K562 (cell line): ENCODE measurements around the gene SNAPC2. TPM values are rescaled to one million over a fixed set of nuclear protein-coding genes. Genes with fewer than 3 reads are reported as not detected.

Experiments used
- ATF1 ChIP-seq, 2 experiments: fragments of 450-650 bp in 1 of 2; IDR thresholded peaks; 2 replicates each; pipeline ENCODE4 v1.6.1; 2016; ENCODE audit warnings: missing compliant biosample characterization in 1 of 2, missing genetic modification characterization in 1 of 2
- CREM ChIP-seq: IDR thresholded peaks from 2 replicates; pipeline ENCODE4 v1.6.1; 2014; ENCODE audit warnings: antibody characterized with exemption, low read depth
- FOXK1 ChIP-seq: sonication (generic); formaldehyde crosslinking; IDR thresholded peaks from 2 replicates; pipeline ENCODE4 v1.8.0; 2022; ENCODE audit warnings: missing genetic modification reagents, mild to moderate bottlenecking, borderline replicate concordance
- HDGF ChIP-seq: fragments of 450-650 bp; IDR thresholded peaks from 2 replicates; pipeline ENCODE4 v1.6.1; 2016
- JUND ChIP-seq, 2 experiments: IDR thresholded peaks; 2 replicates in 1 of 2; 3 replicates in 1 of 2; pipeline ENCODE4 v1.6.1; 2011; ENCODE audit warnings: borderline replicate concordance in 2 of 2, low read depth in 2 of 2, low read length in 2 of 2, improper control_type of control experiment in 1 of 2, missing biosample characterization in 1 of 2, missing genetic modification characterization in 1 of 2, missing genetic modification reagents in 1 of 2
- STAT5A ChIP-seq: IDR thresholded peaks from 2 replicates; pipeline ENCODE4 v1.6.1; 2012; ENCODE audit warnings: low read length, inconsistent platforms, borderline replicate concordance
- ZNF384 ChIP-seq: IDR thresholded peaks from 2 replicates; pipeline ENCODE4 v1.6.1; 2012; ENCODE audit warnings: low read depth, low read length, improper control_type of control experiment
- polyA plus RNA-seq, 8 experiments: library from polyadenylated mRNA; depleted of rRNA in 4 of 8; stranded (reverse) in 5 of 8; unstranded in 3 of 8; fragments of >200 nt; fragmentation: Nextera tagmentation in 2 of 8; fragmentation: Illumina TruSeq in 1 of 8; extraction: Ambion mirVana in 2 of 8; extraction: Trizol in 1 of 8; gene quantifications; 2 replicates each; pipeline versions ENCODE4 v1.2.1 to v1.2.3, GENCODE V29; 2011 to 2014; ENCODE audit warnings: inconsistent platforms in 1 of 8, missing spikeins in 1 of 8
- total RNA-seq, 7 experiments: library from RNA; depleted of rRNA in 6 of 7; stranded (reverse); fragments of >200 nt in 6 of 7; fragmentation: Illumina TruSeq in 2 of 7; extraction: Trizol in 2 of 7; gene quantifications; 2 replicates each; pipeline versions ENCODE4 v1.2.1 to v1.2.3, GENCODE V29; 2011 to 2021; ENCODE audit warnings: low replicate concordance in 1 of 7
- TF ChIP-seq, protein P1 (sequence below): fragments of 250-450 bp; sonication (Bioruptor Pico); IDR thresholded peaks from 2 replicates; pipeline ENCODE4 v1.4.0; 2020
- TF ChIP-seq, protein P2 (sequence below): fragments of 450-650 bp; IDR thresholded peaks from one replicate; pipeline ENCODE4 v1.6.1; 2018; ENCODE audit warnings: mild to moderate bottlenecking, moderate library complexity; ENCODE audit not compliant: partially characterized antibody
- TF ChIP-seq, protein P3 (sequence below): fragments of 450-650 bp; IDR thresholded peaks from 2 replicates; pipeline ENCODE4 v1.6.1; 2018; ENCODE audit not compliant: partially characterized antibody
- TF ChIP-seq, protein P4 (sequence below): fragments of 200-800 bp; sonication (Bioruptor generic); IDR thresholded peaks from 2 replicates; pipeline ENCODE4 v1.6.1; 2017; ENCODE audit warnings: missing genetic modification characterization, missing compliant biosample characterization
- TF ChIP-seq, protein P5 (sequence below), 2 experiments: fragments of 450-650 bp; conservative IDR thresholded peaks; 2 replicates each; pipeline ENCODE4 v1.6.1; 2017; ENCODE audit warnings: mild to moderate bottlenecking in 2 of 2, moderate library complexity in 2 of 2

The SNAPC2 gene
- total and polyA plus RNA-seq, 9 of the 15 experiments (the other 6 are each of a cell fraction or from before 2014, with no cell fraction given), result 0.59 to 45.1 (median 15.3) TPM

DNA sequence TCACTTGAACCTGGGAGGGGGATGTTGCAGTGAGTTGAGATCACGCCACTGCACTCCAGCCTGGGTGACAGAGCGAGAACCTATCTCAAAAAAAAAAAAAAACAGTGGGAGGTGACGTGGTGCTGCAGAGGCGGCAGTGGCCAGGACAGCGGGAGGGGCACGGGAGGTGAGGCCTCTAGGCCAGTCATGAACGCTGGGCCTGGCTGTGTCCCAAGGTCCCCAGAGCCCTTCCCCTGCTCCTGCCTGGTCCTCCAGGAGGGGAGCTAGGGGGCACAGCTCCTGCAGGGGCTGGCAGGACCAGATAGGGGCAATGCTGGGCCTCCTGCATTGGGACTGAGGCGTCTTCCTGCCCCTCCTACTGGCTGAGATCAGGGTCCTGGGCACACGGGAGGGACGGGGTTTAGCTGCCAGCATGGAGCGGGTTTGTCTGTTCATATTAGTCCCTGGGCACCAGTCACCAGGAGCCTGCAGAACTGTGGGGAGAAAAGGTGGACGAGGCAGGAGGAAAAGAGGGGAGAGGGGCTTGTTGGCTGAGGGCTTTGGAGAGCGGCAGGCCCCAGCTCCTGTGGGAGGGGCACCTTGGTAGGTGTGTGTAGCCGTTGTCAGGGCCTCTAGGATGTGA is 11.9 kb upstream of the SNAPC2 start (continued):
- TF ChIP-seq, protein P1, sequence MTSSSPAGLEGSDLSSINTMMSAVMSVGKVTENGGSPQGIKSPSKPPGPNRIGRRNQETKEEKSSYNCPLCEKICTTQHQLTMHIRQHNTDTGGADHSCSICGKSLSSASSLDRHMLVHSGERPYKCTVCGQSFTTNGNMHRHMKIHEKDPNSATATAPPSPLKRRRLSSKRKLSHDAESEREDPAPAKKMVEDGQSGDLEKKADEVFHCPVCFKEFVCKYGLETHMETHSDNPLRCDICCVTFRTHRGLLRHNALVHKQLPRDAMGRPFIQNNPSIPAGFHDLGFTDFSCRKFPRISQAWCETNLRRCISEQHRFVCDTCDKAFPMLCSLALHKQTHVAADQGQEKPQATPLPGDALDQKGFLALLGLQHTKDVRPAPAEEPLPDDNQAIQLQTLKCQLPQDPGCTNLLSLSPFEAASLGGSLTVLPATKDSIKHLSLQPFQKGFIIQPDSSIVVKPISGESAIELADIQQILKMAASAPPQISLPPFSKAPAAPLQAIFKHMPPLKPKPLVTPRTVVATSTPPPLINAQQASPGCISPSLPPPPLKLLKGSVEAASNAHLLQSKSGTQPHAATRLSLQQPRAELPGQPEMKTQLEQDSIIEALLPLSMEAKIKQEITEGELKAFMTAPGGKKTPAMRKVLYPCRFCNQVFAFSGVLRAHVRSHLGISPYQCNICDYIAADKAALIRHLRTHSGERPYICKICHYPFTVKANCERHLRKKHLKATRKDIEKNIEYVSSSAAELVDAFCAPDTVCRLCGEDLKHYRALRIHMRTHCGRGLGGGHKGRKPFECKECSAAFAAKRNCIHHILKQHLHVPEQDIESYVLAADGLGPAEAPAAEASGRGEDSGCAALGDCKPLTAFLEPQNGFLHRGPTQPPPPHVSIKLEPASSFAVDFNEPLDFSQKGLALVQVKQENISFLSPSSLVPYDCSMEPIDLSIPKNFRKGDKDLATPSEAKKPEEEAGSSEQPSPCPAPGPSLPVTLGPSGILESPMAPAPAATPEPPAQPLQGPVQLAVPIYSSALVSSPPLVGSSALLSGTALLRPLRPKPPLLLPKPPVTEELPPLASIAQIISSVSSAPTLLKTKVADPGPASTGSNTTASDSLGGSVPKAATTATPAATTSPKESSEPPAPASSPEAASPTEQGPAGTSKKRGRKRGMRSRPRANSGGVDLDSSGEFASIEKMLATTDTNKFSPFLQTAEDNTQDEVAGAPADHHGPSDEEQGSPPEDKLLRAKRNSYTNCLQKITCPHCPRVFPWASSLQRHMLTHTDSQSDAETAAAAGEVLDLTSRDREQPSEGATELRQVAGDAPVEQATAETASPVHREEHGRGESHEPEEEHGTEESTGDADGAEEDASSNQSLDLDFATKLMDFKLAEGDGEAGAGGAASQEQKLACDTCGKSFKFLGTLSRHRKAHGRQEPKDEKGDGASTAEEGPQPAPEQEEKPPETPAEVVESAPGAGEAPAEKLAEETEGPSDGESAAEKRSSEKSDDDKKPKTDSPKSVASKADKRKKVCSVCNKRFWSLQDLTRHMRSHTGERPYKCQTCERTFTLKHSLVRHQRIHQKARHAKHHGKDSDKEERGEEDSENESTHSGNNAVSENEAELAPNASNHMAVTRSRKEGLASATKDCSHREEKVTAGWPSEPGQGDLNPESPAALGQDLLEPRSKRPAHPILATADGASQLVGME (CRISPR knock-in tag), result no peak
- TF ChIP-seq JUND (IDR thresholded peaks at IDR 0.05; ENCODE audit: borderline replicate concordance, low read depth, low read length) (0 out of 2 replicates have a peak, but pooled peaks have one; percentile 33), JUND (tag; IDR thresholded peaks at IDR 0.05; ENCODE audit: borderline replicate concordance, low read depth, low read length) (peak; percentile 41; the same call in 1 of the 3 replicates), CREM (peak; percentile 52), ATF1 (CRISPR knock-in tag; IDR thresholded peaks at IDR 0.05) (no peak), ATF1 (tag; IDR thresholded peaks at IDR 0.05) (peak; percentile 74), FOXK1 (CRISPR knock-in tag) (no peak), STAT5A (no peak), ZNF384 (peak; percentile 97), HDGF (no peak)
- TF ChIP-seq, protein P2, sequence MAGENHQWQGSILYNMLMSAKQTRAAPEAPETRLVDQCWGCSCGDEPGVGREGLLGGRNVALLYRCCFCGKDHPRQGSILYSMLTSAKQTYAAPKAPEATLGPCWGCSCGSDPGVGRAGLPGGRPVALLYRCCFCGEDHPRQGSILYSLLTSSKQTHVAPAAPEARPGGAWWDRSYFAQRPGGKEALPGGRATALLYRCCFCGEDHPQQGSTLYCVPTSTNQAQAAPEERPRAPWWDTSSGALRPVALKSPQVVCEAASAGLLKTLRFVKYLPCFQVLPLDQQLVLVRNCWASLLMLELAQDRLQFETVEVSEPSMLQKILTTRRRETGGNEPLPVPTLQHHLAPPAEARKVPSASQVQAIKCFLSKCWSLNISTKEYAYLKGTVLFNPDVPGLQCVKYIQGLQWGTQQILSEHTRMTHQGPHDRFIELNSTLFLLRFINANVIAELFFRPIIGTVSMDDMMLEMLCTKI, result no peak
- TF ChIP-seq, protein P3, sequence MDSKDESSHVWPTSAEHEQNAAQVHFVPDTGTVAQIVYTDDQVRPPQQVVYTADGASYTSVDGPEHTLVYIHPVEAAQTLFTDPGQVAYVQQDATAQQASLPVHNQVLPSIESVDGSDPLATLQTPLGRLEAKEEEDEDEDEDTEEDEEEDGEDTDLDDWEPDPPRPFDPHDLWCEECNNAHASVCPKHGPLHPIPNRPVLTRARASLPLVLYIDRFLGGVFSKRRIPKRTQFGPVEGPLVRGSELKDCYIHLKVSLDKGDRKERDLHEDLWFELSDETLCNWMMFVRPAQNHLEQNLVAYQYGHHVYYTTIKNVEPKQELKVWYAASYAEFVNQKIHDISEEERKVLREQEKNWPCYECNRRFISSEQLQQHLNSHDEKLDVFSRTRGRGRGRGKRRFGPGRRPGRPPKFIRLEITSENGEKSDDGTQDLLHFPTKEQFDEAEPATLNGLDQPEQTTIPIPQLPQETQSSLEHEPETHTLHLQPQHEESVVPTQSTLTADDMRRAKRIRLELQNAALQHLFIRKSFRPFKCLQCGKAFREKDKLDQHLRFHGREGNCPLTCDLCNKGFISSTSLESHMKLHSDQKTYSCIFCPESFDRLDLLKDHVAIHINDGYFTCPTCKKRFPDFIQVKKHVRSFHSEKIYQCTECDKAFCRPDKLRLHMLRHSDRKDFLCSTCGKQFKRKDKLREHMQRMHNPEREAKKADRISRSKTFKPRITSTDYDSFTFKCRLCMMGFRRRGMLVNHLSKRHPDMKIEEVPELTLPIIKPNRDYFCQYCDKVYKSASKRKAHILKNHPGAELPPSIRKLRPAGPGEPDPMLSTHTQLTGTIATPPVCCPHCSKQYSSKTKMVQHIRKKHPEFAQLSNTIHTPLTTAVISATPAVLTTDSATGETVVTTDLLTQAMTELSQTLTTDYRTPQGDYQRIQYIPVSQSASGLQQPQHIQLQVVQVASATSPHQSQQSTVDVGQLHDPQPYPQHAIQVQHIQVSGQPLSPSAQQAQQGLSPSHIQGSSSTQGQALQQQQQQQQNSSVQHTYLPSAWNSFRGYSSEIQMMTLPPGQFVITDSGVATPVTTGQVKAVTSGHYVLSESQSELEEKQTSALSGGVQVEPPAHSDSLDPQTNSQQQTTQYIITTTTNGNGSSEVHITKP, result peak; percentile 29
- TF ChIP-seq, protein P4, sequence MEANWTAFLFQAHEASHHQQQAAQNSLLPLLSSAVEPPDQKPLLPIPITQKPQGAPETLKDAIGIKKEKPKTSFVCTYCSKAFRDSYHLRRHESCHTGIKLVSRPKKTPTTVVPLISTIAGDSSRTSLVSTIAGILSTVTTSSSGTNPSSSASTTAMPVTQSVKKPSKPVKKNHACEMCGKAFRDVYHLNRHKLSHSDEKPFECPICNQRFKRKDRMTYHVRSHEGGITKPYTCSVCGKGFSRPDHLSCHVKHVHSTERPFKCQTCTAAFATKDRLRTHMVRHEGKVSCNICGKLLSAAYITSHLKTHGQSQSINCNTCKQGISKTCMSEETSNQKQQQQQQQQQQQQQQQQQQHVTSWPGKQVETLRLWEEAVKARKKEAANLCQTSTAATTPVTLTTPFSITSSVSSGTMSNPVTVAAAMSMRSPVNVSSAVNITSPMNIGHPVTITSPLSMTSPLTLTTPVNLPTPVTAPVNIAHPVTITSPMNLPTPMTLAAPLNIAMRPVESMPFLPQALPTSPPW (CRISPR knock-in tag), result peak; percentile 65
- TF ChIP-seq, protein P5, sequence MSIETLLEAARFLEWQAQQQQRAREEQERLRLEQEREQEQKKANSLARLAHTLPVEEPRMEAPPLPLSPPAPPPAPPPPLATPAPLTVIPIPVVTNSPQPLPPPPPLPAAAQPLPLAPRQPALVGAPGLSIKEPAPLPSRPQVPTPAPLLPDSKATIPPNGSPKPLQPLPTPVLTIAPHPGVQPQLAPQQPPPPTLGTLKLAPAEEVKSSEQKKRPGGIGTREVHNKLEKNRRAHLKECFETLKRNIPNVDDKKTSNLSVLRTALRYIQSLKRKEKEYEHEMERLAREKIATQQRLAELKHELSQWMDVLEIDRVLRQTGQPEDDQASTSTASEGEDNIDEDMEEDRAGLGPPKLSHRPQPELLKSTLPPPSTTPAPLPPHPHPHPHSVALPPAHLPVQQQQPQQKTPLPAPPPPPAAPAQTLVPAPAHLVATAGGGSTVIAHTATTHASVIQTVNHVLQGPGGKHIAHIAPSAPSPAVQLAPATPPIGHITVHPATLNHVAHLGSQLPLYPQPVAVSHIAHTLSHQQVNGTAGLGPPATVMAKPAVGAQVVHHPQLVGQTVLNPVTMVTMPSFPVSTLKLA (conservative IDR thresholded peaks at IDR 0.05), result peak in 1 of 2 experiments; percentile 31; a peak in 1 of 4 replicates
